WTC11 (cell line): ENCODE measurements around the gene LIPM. TPM values are rescaled to one million over a fixed set of nuclear protein-coding genes. Genes with fewer than 3 reads are reported as not detected.

Experiments
- ATAC-seq: fragments of 200-7000 bp; cut with Tn5 transposase; 2 replicates; pipeline ENCODE4 v1.10.0; 2021; ENCODE audit warnings: mild to moderate bottlenecking, moderate library complexity
- CTCF ChIA-PET: fragments of 300-600 bp; sonication (Branson Sonifier 250); formaldehyde crosslinking; loops from one replicate; lab custom pipeline; 2021; ENCODE audit warnings: antibody characterized with exemption; lab: Charles Lee
- POLR2A ChIA-PET: fragments of 350-600 bp; sonication (Branson Sonifier 250); formaldehyde crosslinking; loops from one replicate; lab custom pipeline; 2021; ENCODE audit warnings: antibody characterized with exemption; lab: Charles Lee
- DNase-seq: peaks from one replicate; pipeline ENCODE4 v3.0.0; 2021; ENCODE audit warnings: low spot score
- H3K27ac Mint-ChIP-seq: 2 replicates; pipeline ENCODE4 v1.8.0; 2021; ENCODE audit warnings: mixed read lengths
- H3K27me3 Mint-ChIP-seq: 2 replicates; pipeline ENCODE4 v1.8.0; 2021; ENCODE audit warnings: low read depth, mild to moderate bottlenecking, moderate library complexity, mixed read lengths
- H3K36me3 Mint-ChIP-seq: 2 replicates; pipeline ENCODE4 v1.8.0; 2021; ENCODE audit warnings: mixed read lengths
- H3K4me1 Mint-ChIP-seq: 2 replicates; pipeline ENCODE4 v1.8.0; 2022; ENCODE audit warnings: mixed read lengths
- H3K4me3 Mint-ChIP-seq: 2 replicates; pipeline ENCODE4 v1.8.0; 2021; ENCODE audit warnings: mild to moderate bottlenecking, moderate library complexity, mixed read lengths
- H3K9me3 Mint-ChIP-seq: 2 replicates; pipeline ENCODE4 v1.8.0; 2021; ENCODE audit warnings: mixed read lengths
- AFF4 ChIP-seq: sonication (generic); formaldehyde crosslinking; IDR thresholded peaks from 2 replicates; pipeline ENCODE4 v1.8.1; 2023; ENCODE audit warnings: mild to moderate bottlenecking, missing genetic modification reagents, borderline replicate concordance
- ATF6 ChIP-seq: sonication (generic); formaldehyde crosslinking; IDR thresholded peaks from 2 replicates; pipeline ENCODE4 v1.8.1; 2023; ENCODE audit warnings: mild to moderate bottlenecking, missing genetic modification reagents
- CTCF ChIP-seq: fragments of 200-600 bp; IDR thresholded peaks from 2 replicates; pipeline ENCODE4 v1.8.0; 2022; ENCODE audit warnings: antibody characterized with exemption
- E2F5 ChIP-seq: sonication (generic); formaldehyde crosslinking; IDR thresholded peaks from 2 replicates; pipeline ENCODE4 v1.8.1; 2022; ENCODE audit warnings: mild to moderate bottlenecking, moderate library complexity, missing genetic modification reagents
- EMX1 ChIP-seq: fragments of 250-450 bp; sonication (Bioruptor Pico); IDR thresholded peaks from 2 replicates; pipeline ENCODE4 v1.8.0; 2021; ENCODE audit warnings: mild to moderate bottlenecking
- ERG ChIP-seq: fragments of 250-450 bp; sonication (Bioruptor Pico); IDR thresholded peaks from 2 replicates; pipeline ENCODE4 v1.8.0; 2021; ENCODE audit warnings: mild to moderate bottlenecking
- MXD4 ChIP-seq: fragments of 250-450 bp; sonication (Bioruptor Pico); IDR thresholded peaks from 2 replicates; pipeline ENCODE4 v1.8.0; 2021; ENCODE audit warnings: mild to moderate bottlenecking, moderate library complexity, borderline replicate concordance
- PRRX2 ChIP-seq: fragments of 250-450 bp; sonication (Bioruptor Pico); IDR thresholded peaks from 2 replicates; pipeline ENCODE4 v1.8.0; 2021; ENCODE audit warnings: mild to moderate bottlenecking
- SOX15 ChIP-seq: fragments of 250-450 bp; sonication (Bioruptor Pico); IDR thresholded peaks from 2 replicates; pipeline ENCODE4 v1.9.0; 2021; ENCODE audit warnings: mild to moderate bottlenecking
- ZNF423 ChIP-seq: fragments of 250-450 bp; sonication (Bioruptor Pico); IDR thresholded peaks from 2 replicates; pipeline ENCODE4 v2.1.2; 2022; ENCODE audit warnings: mild to moderate bottlenecking, moderate library complexity
- total RNA-seq: library from RNA; stranded (reverse); gene quantifications from 3 replicates; pipeline ENCODE4 v1.2.3, GENCODE V29; 2021
- TF ChIP-seq, protein P1 (sequence below): sonication (generic); formaldehyde crosslinking; IDR thresholded peaks from 2 replicates; pipeline ENCODE4 v1.8.1; 2022; ENCODE audit warnings: missing genetic modification reagents, borderline replicate concordance

LIPM gene
- total RNA-seq, 1 experiment from 2014 or later: not detected

DNA sequence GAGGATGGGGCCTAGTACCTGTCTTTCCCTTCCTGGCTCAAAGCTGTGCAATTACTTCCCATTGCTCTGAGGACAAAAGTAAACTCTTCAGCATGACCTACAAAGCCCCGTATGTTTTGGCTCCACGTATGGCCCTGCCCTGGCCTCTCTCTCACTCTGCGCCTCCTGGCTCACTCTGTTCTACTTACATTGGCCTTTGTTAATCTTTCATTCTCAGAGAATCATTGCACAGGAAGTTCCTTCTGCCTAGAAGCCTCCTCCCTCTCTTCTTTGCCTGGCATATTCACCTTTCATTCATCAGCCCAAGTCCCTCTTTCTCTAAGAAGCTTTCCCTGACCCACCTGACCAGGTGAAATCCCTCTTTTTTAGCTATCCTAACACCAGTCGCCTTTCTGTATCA lies 23.9 kb downstream of the LIPM start (continued):
- TF ChIP-seq MXD4 (CRISPR knock-in tag): no peak

DNA sequence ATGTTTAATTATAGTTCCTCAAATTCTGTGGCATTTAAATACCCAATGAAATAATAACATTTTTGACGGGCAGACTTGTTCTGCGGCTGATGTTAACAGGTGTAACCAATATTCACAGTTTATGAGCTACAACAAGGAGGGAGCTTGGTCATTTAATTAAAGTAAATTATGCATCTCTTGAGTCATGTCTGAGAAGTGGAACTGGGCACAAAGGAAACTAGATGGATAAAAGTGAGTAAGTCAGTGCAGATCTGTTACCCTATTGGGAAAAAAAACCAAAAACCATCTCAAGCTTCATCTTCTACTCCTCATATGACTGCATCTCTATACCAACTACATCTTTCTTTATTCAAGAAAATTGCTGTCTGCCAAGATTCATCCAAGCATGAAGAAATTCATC lies 25.1 kb downstream of the LIPM start:
- ChIA-PET CTCF (interaction anchor here (1.8 to 4.2 kb wide), 2 partner anchors 99 to 107 kb away, joined by 4 to 25 read pairs; no protein-coding TSS in a partner anchor), POLR2A (no interaction called here)
- ATAC-seq (no peak), DNase-seq (no peak)
- no peaks in the 10 kb centered on the region for H3K27me3 Mint-ChIP-seq
- no peaks in the 10 kb centered on the region for H3K4me1 Mint-ChIP-seq
- no peak overlapping the region for H3K4me3 Mint-ChIP-seq
- H3K27ac Mint-ChIP-seq: no peak overlapping the region
- H3K36me3 Mint-ChIP-seq: no peaks in the 10 kb centered on the region
- TF ChIP-seq, protein P1, sequence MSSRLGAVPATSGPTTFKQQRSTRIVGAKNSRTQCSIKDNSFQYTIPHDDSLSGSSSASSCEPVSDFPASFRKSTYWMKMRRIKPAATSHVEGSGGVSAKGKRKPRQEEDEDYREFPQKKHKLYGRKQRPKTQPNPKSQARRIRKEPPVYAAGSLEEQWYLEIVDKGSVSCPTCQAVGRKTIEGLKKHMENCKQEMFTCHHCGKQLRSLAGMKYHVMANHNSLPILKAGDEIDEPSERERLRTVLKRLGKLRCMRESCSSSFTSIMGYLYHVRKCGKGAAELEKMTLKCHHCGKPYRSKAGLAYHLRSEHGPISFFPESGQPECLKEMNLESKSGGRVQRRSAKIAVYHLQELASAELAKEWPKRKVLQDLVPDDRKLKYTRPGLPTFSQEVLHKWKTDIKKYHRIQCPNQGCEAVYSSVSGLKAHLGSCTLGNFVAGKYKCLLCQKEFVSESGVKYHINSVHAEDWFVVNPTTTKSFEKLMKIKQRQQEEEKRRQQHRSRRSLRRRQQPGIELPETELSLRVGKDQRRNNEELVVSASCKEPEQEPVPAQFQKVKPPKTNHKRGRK (CRISPR knock-in tag): no peak
- no peaks in the 10 kb centered on the region for H3K9me3 Mint-ChIP-seq

- ChIA-PET CTCF (interaction anchor here (1.8 to 4.2 kb wide), 2 partner anchors 100 to 106 kb away, joined by 4 to 25 read pairs; no protein-coding TSS in a partner anchor), POLR2A (no interaction called here)
- Mint-ChIP-seq H3K27ac (no peak overlapping the region), H3K36me3 (no peaks in the 10 kb centered on the region), H3K4me3 (no peak overlapping the region), H3K27me3 (no peaks in the 10 kb centered on the region), H3K4me1 (no peaks in the 10 kb centered on the region), H3K9me3 (no peaks in the 10 kb centered on the region)
- TF ChIP-seq ZNF423 (CRISPR knock-in tag): no peak
- no peak for TF ChIP-seq ATF6 (CRISPR knock-in tag)
- no peak for TF ChIP-seq PRRX2 (CRISPR knock-in tag)
- TF ChIP-seq ERG (CRISPR knock-in tag): no peak
- TF ChIP-seq E2F5 (CRISPR knock-in tag): no peak
- no peak for TF ChIP-seq EMX1 (CRISPR knock-in tag)
- no peak for TF ChIP-seq SOX15 (CRISPR knock-in tag)
- TF ChIP-seq AFF4 (CRISPR knock-in tag): no peak
- no peak for TF ChIP-seq CTCF
- ATAC-seq (no peak), DNase-seq (no peak)
These were observed 25.8 kb downstream of the LIPM start for GRCh38 chr10:88828310-88828709.
